ENCODE data around the gene UBN1.
A peak's percentile ranks its signal among the peaks of the same experiment; 100 is the strongest.

Gene UBN1

GRCh38 chr16:4828567-4829321, 18.5 kb upstream of the UBN1 start:
- H3K4me3 ChIP-seq (ENCODE audit: low read length) = no peak overlapping the region
- H3K9me3 ChIP-seq (ENCODE audit: control insufficient read depth, low read length) = no peaks in the 10 kb centered on the region
- H3K36me3 ChIP-seq (ENCODE audit: control insufficient read depth, insufficient read depth, low read length) = peaks cover 22% of the 10 kb centered on the region
- H3K27me3 ChIP-seq (ENCODE audit: control insufficient read depth, insufficient read depth, low read length) = no peaks in the 10 kb centered on the region
- peaks cover 16% of the 10 kb centered on the region for H3K4me1 ChIP-seq (ENCODE audit: control insufficient read depth, insufficient read depth, low read length)
- H3K9ac ChIP-seq (ENCODE audit: low read length) = no peak overlapping the region

GRCh38 chr16:4830408-4830807, 16.9 kb upstream of the UBN1 start:
- H3K36me3 ChIP-seq (ENCODE audit: control insufficient read depth, insufficient read depth, low read length) = peaks cover 22% of the 10 kb centered on the region
- H3K4me3 ChIP-seq (ENCODE audit: low read length) = no peak overlapping the region
- H3K27me3 ChIP-seq (ENCODE audit: control insufficient read depth, insufficient read depth, low read length) = no peaks in the 10 kb centered on the region
- H3K9ac ChIP-seq (ENCODE audit: low read length) = no peak overlapping the region
- H3K9me3 ChIP-seq (ENCODE audit: control insufficient read depth, low read length) = no peaks in the 10 kb centered on the region
- peaks cover 19% of the 10 kb centered on the region for H3K4me1 ChIP-seq (ENCODE audit: control insufficient read depth, insufficient read depth, low read length)

- Histone ChIP-seq H3K9ac (ENCODE audit: low read length) (no peak overlapping the region), H3K9me3 (ENCODE audit: control insufficient read depth, low read length) (no peaks in the 10 kb centered on the region), H3K4me3 (ENCODE audit: low read length) (no peak overlapping the region), H3K27me3 (ENCODE audit: control insufficient read depth, insufficient read depth, low read length) (no peaks in the 10 kb centered on the region), H3K4me1 (ENCODE audit: control insufficient read depth, insufficient read depth, low read length) (peaks cover 19% of the 10 kb centered on the region), H3K36me3 (ENCODE audit: control insufficient read depth, insufficient read depth, low read length) (peaks cover 18% of the 10 kb centered on the region)
These were observed 15.7 kb upstream of the UBN1 start for GRCh38 chr16:4831616-4832015.

GRCh38 chr16:4832698-4833343, 14.5 kb upstream of the UBN1 start:
- Histone ChIP-seq H3K36me3 (ENCODE audit: control insufficient read depth, insufficient read depth, low read length) (peaks cover 10% of the 10 kb centered on the region), H3K4me1 (ENCODE audit: control insufficient read depth, insufficient read depth, low read length) (peaks cover 19% of the 10 kb centered on the region), H3K4me3 (ENCODE audit: low read length) (no peak overlapping the region), H3K27me3 (ENCODE audit: control insufficient read depth, insufficient read depth, low read length) (no peaks in the 10 kb centered on the region), H3K9me3 (ENCODE audit: control insufficient read depth, low read length) (no peaks in the 10 kb centered on the region), H3K9ac (ENCODE audit: low read length) (no peak overlapping the region)

GRCh38 chr16:4833584-4833983, 13.7 kb upstream of the UBN1 start:
- Histone ChIP-seq H3K36me3 (ENCODE audit: control insufficient read depth, insufficient read depth, low read length) (peaks cover 10% of the 10 kb centered on the region), H3K9ac (ENCODE audit: low read length) (no peak overlapping the region), H3K4me1 (ENCODE audit: control insufficient read depth, insufficient read depth, low read length) (peaks cover 19% of the 10 kb centered on the region), H3K4me3 (ENCODE audit: low read length) (no peak overlapping the region), H3K9me3 (ENCODE audit: control insufficient read depth, low read length) (no peaks in the 10 kb centered on the region), H3K27me3 (ENCODE audit: control insufficient read depth, insufficient read depth, low read length) (no peaks in the 10 kb centered on the region)

GRCh38 chr16:4836727-4837126, 10.6 kb upstream of the UBN1 start:
- no peaks in the 10 kb centered on the region for H3K9me3 ChIP-seq (ENCODE audit: control insufficient read depth, low read length)
- H3K27me3 ChIP-seq (ENCODE audit: control insufficient read depth, insufficient read depth, low read length) = no peaks in the 10 kb centered on the region
- H3K4me3 ChIP-seq (ENCODE audit: low read length) = no peak overlapping the region
- H3K36me3 ChIP-seq (ENCODE audit: control insufficient read depth, insufficient read depth, low read length) = peaks cover 18% of the 10 kb centered on the region
- no peak overlapping the region for H3K9ac ChIP-seq (ENCODE audit: low read length)
- peaks cover 19% of the 10 kb centered on the region for H3K4me1 ChIP-seq (ENCODE audit: control insufficient read depth, insufficient read depth, low read length)

- Histone ChIP-seq H3K9ac (ENCODE audit: low read length) (no peak overlapping the region), H3K4me1 (ENCODE audit: control insufficient read depth, insufficient read depth, low read length) (peaks cover 12% of the 10 kb centered on the region), H3K27me3 (ENCODE audit: control insufficient read depth, insufficient read depth, low read length) (no peaks in the 10 kb centered on the region), H3K36me3 (ENCODE audit: control insufficient read depth, insufficient read depth, low read length) (peaks cover 16% of the 10 kb centered on the region), H3K9me3 (ENCODE audit: control insufficient read depth, low read length) (no peaks in the 10 kb centered on the region), H3K4me3 (ENCODE audit: low read length) (no peak overlapping the region)
These were observed 9.4 kb upstream of the UBN1 start for GRCh38 chr16:4837733-4838501.

GRCh38 chr16:4839942-4840341, 7.3 kb upstream of the UBN1 start:
- H3K9ac ChIP-seq (ENCODE audit: low read length) = no peak overlapping the region
- no peaks in the 10 kb centered on the region for H3K27me3 ChIP-seq (ENCODE audit: control insufficient read depth, insufficient read depth, low read length)
- no peaks in the 10 kb centered on the region for H3K9me3 ChIP-seq (ENCODE audit: control insufficient read depth, low read length)
- no peaks in the 10 kb centered on the region for H3K4me1 ChIP-seq (ENCODE audit: control insufficient read depth, insufficient read depth, low read length)
- H3K36me3 ChIP-seq (ENCODE audit: control insufficient read depth, insufficient read depth, low read length) = peaks cover 29% of the 10 kb centered on the region
- no peak overlapping the region for H3K4me3 ChIP-seq (ENCODE audit: low read length)

- Histone ChIP-seq H3K36me3 (ENCODE audit: control insufficient read depth, insufficient read depth, low read length) (peaks cover 29% of the 10 kb centered on the region), H3K9me3 (ENCODE audit: control insufficient read depth, low read length) (no peaks in the 10 kb centered on the region), H3K4me1 (ENCODE audit: control insufficient read depth, insufficient read depth, low read length) (peaks cover 7% of the 10 kb centered on the region), H3K27me3 (ENCODE audit: control insufficient read depth, insufficient read depth, low read length) (no peaks in the 10 kb centered on the region), H3K4me3 (ENCODE audit: low read length) (no peak overlapping the region), H3K9ac (ENCODE audit: low read length) (no peak overlapping the region)
These were observed 6.3 kb upstream of the UBN1 start for GRCh38 chr16:4840984-4841383.

GRCh38 chr16:4846503-4846900, 779 bp upstream of the UBN1 start:
- peaks cover 36% of the 10 kb centered on the region for H3K4me1 ChIP-seq (ENCODE audit: control insufficient read depth, insufficient read depth, low read length)

GRCh38 chr16:4847774-4848587, 700 bp downstream of the UBN1 start:
- H3K9ac ChIP-seq (ENCODE audit: low read length) = peak overlapping the region; percentile 87
- peaks cover 51% of the 10 kb centered on the region for H3K4me1 ChIP-seq (ENCODE audit: control insufficient read depth, insufficient read depth, low read length)
- H3K27me3 ChIP-seq (ENCODE audit: control insufficient read depth, insufficient read depth, low read length) = no peaks in the 10 kb centered on the region
- peaks cover 12% of the 10 kb centered on the region for H3K36me3 ChIP-seq (ENCODE audit: control insufficient read depth, insufficient read depth, low read length)
- no peaks in the 10 kb centered on the region for H3K9me3 ChIP-seq (ENCODE audit: control insufficient read depth, low read length)
- H3K4me3 ChIP-seq (ENCODE audit: low read length) = peak overlapping the region; percentile 57

More at GRCh38 chr16:4846503-4846900, 779 bp upstream of the UBN1 start:
- Histone ChIP-seq H3K36me3 (ENCODE audit: control insufficient read depth, insufficient read depth, low read length) (peaks cover 18% of the 10 kb centered on the region), H3K27me3 (ENCODE audit: control insufficient read depth, insufficient read depth, low read length) (no peaks in the 10 kb centered on the region), H3K4me3 (ENCODE audit: low read length) (peak overlapping the region; percentile 51), H3K9ac (ENCODE audit: low read length) (peak overlapping the region; percentile 87), H3K9me3 (ENCODE audit: control insufficient read depth, low read length) (no peaks in the 10 kb centered on the region)
